ENCODE results near the gene NANOS2.
A peak's percentile ranks its signal among the peaks of the same experiment; 100 is the strongest.

The NANOS2 gene

DNA sequence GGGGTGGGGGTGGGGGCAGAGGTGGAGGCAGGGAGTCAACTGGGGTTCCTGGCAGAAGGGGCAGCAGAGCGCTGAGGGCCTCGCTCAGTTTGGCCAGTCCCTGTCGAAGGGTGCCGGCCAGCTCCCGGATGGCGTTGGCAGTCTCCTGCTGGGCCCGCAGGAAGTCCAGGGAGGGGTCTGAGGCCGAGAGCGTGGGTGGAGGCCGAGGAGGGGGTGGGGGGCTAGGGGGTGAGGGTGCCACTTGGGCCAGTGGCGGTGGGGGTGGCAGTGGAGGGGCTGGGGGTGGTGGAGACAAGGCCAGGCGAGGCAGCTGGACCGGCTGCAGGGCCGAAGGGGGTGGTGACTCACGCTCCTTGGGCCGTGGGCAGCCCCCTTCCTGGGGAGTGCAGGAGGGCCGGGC lies 23.7 kb downstream of the NANOS2 start:
- DNase-seq, result no peak

DNA sequence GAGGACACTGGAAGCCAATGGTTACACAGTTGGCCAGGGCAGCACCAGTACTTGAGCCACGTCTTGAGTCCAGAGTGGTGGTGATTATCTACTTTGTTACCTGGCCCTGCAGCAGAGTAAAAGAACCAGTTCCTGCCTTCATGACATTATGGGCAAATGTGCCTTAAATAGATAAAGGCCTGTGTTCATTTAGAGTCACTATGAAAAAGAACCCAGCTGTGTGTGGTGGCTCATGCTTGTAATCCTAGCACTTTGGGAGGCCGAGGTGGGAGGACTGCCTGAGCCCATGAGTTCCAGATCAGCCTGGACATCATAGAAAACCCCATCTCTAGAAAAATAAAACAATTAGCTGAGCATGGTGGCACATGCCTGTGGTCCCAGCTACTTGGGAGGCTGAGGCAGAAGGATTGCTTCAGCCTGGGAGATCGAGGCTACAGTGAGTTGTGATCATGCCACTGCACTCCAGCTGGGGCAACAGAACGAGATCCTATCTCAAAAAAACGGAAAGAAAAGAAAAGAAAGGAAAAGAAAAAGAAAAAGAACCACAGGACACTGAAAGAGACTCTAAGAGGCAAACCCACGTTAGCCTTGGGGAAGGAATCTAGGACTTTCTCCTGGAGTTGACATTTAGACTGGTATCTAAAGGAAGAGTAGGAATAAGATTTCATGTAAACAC lies 25.2 kb downstream of the NANOS2 start:
- no peak for DNase-seq

DNA sequence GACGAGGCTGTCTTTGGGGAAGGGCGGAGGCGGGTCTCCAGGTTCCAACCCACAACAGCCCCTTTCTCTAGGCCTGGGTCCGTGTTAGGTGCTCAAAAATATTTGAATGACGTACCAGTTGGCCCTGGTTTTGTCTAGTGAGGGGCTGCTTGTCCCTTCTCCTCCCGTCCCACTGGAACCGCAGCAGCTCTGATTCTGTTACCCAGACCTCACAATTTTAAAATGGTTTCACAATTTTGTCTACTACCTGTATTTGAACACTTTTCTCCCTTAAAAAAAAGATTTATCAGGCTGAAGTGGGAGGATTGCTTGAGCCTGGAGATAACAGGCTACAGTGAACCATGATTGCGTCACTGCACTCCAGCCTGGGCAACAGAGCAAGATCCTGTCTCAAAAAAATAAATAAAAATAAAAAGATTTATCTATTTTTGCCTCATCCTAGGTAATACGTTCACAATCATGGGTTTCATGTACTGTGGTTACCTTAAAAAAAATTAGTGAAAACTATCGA lies 27.3 kb downstream of the NANOS2 start:
- DNase-seq, result no peak

- peak; percentile 95 for DNase-seq
Measured at GRCh38 chr19:45886427-45887199, 28.0 kb downstream of the NANOS2 start.

- DNase-seq, result peak; percentile 96
Measured at GRCh38 chr19:45885556-45886426, 28.8 kb downstream of the NANOS2 start, which contains the start of gene IRF2BP1. TSS of gene IRF2BP1 (minus strand) at chr19:45886141. CDS start at chr19:45885774, 367 bp downstream.

DNA sequence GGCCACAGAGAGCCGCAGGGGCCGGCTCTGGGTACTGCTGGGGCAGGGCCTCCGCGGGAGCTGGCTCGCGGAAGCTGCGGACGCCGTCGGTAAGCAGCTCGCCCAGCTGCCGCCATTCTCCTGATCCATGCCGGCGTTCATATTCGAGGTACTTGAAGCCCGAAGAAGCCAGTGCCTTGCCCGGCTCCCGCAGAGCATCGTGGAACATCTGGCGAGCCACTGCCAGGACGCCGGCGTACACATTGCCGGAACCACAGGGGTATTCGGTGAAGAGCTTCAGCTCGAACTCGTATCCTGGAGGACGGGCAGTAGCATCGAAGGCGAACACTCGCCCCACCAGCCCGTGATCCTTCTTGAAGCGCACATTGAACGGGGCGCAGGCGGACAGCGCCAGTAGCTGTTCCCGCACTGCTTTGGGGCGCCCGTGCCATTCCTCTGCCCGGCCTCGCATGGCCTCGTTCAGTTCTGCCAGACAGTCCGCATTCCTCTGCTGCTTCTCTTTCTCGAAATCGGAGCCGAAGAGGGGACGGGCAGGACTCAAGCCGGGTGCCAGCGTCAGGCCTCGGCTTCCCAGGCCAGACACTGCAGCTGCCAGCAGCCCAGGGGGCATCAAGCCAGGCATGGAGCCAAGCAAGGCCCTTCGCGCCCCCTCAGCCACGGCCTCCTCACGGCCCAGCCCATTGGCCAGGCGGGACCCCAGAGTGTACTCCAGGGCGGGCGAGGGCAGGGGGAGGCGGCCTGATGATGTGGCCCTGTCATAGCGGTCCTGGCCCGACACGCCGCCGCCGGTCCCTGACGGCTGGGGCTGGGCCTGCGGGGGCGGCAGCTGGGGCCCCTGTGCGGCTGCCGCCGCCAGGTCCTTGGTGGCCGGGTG lies 29.7 kb downstream of the NANOS2 start:
- no peak for DNase-seq

GRCh38 chr19:45883881-45884681 lies 30.5 kb downstream of the NANOS2 start:
- DNase-seq, result no peak

GRCh38 chr19:45883586-45883880 lies 31.0 kb downstream of the NANOS2 start:
- DNase-seq, result no peak

DNA sequence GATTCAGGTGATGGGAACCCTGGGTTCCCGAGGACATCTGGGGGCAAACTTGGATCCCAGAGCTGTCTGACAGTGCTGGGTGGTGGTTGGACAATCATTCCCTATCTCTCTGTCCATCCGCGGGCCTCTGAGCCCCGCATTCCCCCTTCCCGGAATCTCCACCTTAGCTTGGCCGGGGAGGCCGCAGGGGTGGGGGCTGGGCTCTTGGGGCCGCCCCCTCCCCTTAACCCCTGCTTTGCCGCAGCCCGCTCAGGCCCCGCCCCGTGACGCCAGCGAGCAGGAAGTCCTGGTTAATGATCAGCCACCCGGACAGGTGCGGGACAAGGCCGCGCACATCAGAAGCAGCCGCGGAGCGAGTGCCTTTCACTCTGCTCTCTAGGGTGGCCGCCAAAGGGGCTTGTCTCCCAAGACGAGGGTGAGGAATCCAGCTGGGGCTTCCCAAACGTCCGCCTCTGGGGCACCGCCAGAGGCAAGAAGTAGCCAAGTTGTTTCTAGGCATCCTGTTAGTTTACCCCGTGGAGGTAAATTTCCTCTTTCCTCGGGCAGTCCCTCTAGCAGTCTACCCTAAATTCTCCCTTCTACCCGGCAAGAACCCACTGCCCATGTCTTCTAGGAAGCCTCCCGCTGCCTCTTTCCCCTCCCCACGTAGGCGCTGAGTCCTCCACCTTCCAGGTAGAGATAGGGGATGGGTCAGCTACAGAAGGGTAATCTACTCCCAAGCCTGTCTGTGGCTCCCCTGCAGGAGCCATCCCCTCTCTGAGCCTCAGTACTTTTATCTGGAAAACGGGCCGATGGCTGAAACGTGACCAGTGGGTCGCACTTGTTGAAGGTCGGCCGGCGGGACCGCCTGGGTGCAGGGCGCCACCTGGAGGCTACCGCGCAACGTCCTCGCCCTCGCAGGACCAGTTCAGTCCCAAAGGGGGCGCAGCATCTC lies 31.7 kb downstream of the NANOS2 start:
- DNase-seq, result peak; percentile 94

DNA sequence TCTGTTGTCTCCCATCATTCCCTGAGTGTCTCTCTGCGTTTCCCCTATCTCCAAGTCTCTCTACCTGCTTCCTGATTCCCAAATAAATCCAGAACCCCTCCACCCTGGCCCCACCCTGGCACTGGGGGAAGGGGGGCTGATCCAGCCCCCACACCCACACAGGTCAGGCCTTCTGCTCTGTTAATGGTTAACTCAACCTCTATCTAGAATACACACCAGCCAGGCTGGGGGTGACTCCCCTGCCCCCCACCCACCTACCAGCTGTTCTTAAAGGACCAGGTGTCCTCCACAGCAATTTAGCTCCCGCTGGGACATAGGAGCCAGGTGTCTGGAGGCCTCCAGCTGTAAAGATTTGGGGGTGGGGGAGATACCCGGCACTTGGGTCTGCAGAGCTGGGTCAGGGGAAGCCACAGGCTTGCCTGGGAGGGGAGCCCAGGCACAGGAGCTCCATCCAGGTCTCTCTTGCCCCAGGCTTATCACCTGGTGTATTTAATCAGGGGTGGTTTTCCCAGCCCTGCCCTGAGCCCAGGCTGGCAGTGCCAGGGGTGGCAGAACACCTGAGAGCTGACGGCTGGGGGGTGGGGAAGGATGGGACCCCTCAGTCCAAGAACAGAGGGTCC lies 32.6 kb downstream of the NANOS2 start:
- DNase-seq, result no peak

DNA sequence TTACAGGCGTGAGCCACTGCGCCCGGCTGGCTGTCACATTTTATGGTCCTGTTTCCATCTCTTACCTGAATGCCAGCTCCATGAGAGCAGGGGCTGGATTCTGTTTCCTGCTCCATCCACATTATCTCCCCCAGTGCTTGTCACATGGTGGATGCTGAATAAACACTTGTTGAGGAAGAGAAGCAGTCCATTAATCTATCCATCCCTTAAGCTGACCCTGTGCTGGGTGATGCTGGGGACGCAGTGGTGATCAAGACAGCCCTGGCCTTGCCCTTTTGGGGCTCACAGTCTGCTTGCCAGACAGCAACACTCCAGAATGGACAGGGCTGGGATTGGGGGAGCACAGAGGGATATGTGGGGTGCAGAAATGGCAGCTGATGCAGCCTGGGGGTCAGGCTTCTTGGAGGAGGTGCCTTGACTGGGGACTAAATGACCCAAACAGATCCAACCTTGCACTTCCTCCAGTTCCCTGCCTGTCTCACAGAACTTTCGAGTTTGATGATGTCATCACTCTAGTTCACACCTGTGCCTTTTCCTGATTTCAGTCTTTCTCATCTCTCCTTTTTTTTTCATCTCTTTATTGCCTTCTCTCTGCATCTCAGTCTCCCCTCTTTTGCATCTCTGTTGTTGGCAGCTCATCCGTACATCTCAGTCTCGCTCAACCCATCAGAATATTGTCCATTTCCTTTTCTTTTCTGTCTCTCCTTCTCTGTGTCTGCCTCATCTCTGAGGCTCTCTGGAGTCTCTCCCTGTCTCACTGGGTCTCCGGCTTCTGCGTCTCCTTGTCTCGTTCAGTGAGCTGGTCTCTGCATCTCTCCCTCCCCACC lies 33.3 kb downstream of the NANOS2 start:
- no peak for DNase-seq

DNA sequence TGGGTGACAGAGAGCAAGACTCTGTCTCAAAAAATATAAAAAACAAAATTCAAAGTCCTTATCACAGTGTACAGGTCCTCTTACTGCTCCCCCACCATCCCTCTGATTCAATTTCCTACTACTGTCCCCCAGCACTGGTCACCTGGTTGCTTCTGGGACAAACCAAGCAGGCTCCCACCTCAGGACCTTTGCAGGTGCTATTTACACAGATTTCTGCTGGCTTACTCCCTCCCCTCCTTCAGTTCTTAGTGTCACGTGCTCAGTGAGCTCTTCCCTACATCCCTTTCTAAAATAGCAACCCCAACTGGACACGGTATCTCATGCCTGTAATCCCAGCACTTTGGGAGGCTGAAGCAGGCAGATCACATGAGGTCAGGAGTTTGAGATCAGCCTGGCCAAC lies 34.6 kb downstream of the NANOS2 start:
- DNase-seq, result no peak

GRCh38 chr19:45879055-45879454 lies 35.5 kb downstream of the NANOS2 start:
- DNase-seq, result no peak

GRCh38 chr19:45878043-45878794 lies 36.4 kb downstream of the NANOS2 start:
- DNase-seq, result peak; percentile 19

GRCh38 chr19:45876411-45877197 lies 38.0 kb downstream of the NANOS2 start:
- DNase-seq, result peak; percentile 86

GRCh38 chr19:45876161-45876410 lies 38.5 kb downstream of the NANOS2 start:
- DNase-seq, result no peak

DNA sequence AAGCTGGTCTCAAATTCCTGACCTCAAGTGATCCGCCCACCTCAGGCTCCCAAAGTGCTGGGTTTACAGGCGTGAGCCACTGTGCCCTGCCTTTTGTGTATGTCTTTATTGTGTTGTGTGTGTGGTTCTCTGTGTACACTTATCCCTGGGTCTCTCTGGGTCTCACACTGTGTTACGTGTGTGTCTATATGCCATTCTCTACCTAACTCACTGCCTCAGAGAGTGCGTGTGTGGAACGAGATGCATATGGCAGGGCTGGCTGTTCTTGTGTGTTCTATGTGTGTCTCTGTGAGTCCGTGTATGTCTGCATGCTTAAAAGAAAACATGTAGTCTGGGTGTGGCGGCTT lies 40.0 kb downstream of the NANOS2 start:
- no peak for DNase-seq

All from islet precursor cell (in vitro differentiated cells).